ENCODE data around the gene CGB5.
"Not testable (repeated sequence)": the region's sequence is repeated elsewhere in the genome, so short reads cannot be mapped to it uniquely, and the experiment has no call there.

Gene CGB5

GRCh38 chr19:49031642-49032301 is 11.9 kb upstream of the CGB5 start, which contains the start of gene CGB2:
Gene CGB2 (plus strand): TSS chr19:49031890. CDS start chr19:49032096, 206 bp downstream.
- TF ChIP-seq CTCF (IDR thresholded peaks at IDR 0.05; ENCODE audit: low read depth, low read length, missing control alignments), result peak; percentile 54
- in situ Hi-C loops (cut with HindIII; ENCODE audit: low pct_ligation_motif_present, low sequenced_read_pairs); H3K27me3 ChIP-seq (replicated peaks); H3K4me3 ChIP-seq (ENCODE audit: low read depth, low read length); H3K27ac ChIP-seq; H3K36me3 ChIP-seq (replicated peaks): not testable (repeated sequence)
- peak; percentile 12 for DNase-seq

- H3K4me3 ChIP-seq (ENCODE audit: low read depth, low read length); H3K27ac ChIP-seq; DNase-seq; H3K27me3 ChIP-seq (replicated peaks); in situ Hi-C loops (cut with HindIII; ENCODE audit: low pct_ligation_motif_present, low sequenced_read_pairs); H3K36me3 ChIP-seq (replicated peaks): not testable (repeated sequence)
- peak; percentile 73 for TF ChIP-seq CTCF (IDR thresholded peaks at IDR 0.05; ENCODE audit: low read depth, low read length, missing control alignments)
Observed at GRCh38 chr19:49036815-49037214, 6.8 kb upstream of the CGB5 start, which contains the start of gene CGB1. Gene CGB1 (minus strand): TSS chr19:49036895. CDS start chr19:49036711, 184 bp downstream.

- H3K4me3 ChIP-seq (ENCODE audit: low read depth, low read length); H3K27ac ChIP-seq; in situ Hi-C loops (cut with HindIII; ENCODE audit: low pct_ligation_motif_present, low sequenced_read_pairs); H3K27me3 ChIP-seq (replicated peaks); H3K36me3 ChIP-seq (replicated peaks); DNase-seq: not testable (repeated sequence)
Observed at GRCh38 chr19:49038111-49038510, 5.5 kb upstream of the CGB5 start.

- peak overlapping the region; percentile 31 for H3K27ac ChIP-seq
- H3K27me3 ChIP-seq (replicated peaks); H3K36me3 ChIP-seq (replicated peaks); H3K4me3 ChIP-seq (ENCODE audit: low read depth, low read length); in situ Hi-C loops (cut with HindIII; ENCODE audit: low pct_ligation_motif_present, low sequenced_read_pairs): not testable (repeated sequence)
- DNase-seq, result peak; percentile 72
Observed at GRCh38 chr19:49038557-49039276, 4.9 kb upstream of the CGB5 start.

GRCh38 chr19:49039736-49040135 is 3.9 kb upstream of the CGB5 start:
- H3K36me3 ChIP-seq (replicated peaks); H3K27me3 ChIP-seq (replicated peaks); DNase-seq; H3K4me3 ChIP-seq (ENCODE audit: low read depth, low read length); H3K27ac ChIP-seq; in situ Hi-C loops (cut with HindIII; ENCODE audit: low pct_ligation_motif_present, low sequenced_read_pairs): not testable (repeated sequence)

GRCh38 chr19:49042177-49042576 is 1.5 kb upstream of the CGB5 start:
- DNase-seq, result peak; percentile 47
- H3K36me3 ChIP-seq (replicated peaks), result no peaks in the 10 kb centered on the region
- no peak overlapping the region for H3K27ac ChIP-seq
- H3K27me3 ChIP-seq (replicated peaks), result no peaks in the 10 kb centered on the region
- no peak overlapping the region for H3K4me3 ChIP-seq (ENCODE audit: low read depth, low read length)
- in situ Hi-C loops (cut with HindIII; ENCODE audit: low pct_ligation_motif_present, low sequenced_read_pairs), result no loop called here
- no peak for TF ChIP-seq CTCF (IDR thresholded peaks at IDR 0.05; ENCODE audit: low read depth, low read length, missing control alignments)

GRCh38 chr19:49042666-49043065 is 982 bp upstream of the CGB5 start:
- H3K27ac ChIP-seq; H3K4me3 ChIP-seq (ENCODE audit: low read depth, low read length); H3K36me3 ChIP-seq (replicated peaks); in situ Hi-C loops (cut with HindIII; ENCODE audit: low pct_ligation_motif_present, low sequenced_read_pairs); H3K27me3 ChIP-seq (replicated peaks); DNase-seq: not testable (repeated sequence)

- in situ Hi-C loops (cut with HindIII; ENCODE audit: low pct_ligation_motif_present, low sequenced_read_pairs); H3K27me3 ChIP-seq (replicated peaks); H3K36me3 ChIP-seq (replicated peaks); DNase-seq; H3K4me3 ChIP-seq (ENCODE audit: low read depth, low read length); H3K27ac ChIP-seq: not testable (repeated sequence)
Observed at GRCh38 chr19:49049011-49049410, 5.4 kb downstream of the CGB5 start, which contains the start of gene CGB8. Gene CGB8 (minus strand): TSS chr19:49049111. CDS start chr19:49048739, 372 bp downstream.

GRCh38 chr19:49049834-49050233 is 6.2 kb downstream of the CGB5 start:
- H3K27ac ChIP-seq; H3K27me3 ChIP-seq (replicated peaks); in situ Hi-C loops (cut with HindIII; ENCODE audit: low pct_ligation_motif_present, low sequenced_read_pairs); DNase-seq; H3K36me3 ChIP-seq (replicated peaks); H3K4me3 ChIP-seq (ENCODE audit: low read depth, low read length): not testable (repeated sequence)

GRCh38 chr19:49050376-49051033 is 6.9 kb downstream of the CGB5 start:
- H3K27me3 ChIP-seq (replicated peaks); in situ Hi-C loops (cut with HindIII; ENCODE audit: low pct_ligation_motif_present, low sequenced_read_pairs); H3K4me3 ChIP-seq (ENCODE audit: low read depth, low read length); H3K27ac ChIP-seq; H3K36me3 ChIP-seq (replicated peaks): not testable (repeated sequence)
- peak; percentile 76 for DNase-seq

Measured in brain microvascular endothelial cell (primary cell).